ENCODE data around the gene SF3B6.

GRCh38 chr2:24115057-24115456 is 38.9 kb upstream of the SF3B6 start:
- TF ChIP-seq CTCF (IDR thresholded peaks at IDR 0.05) (no peak), POLR2A (IDR thresholded peaks at IDR 0.05) (no peak)

All from tibial nerve (tissue), 3 donors.